Left hindlimb (tissue), 1 donor: ENCODE measurements around the gene COMMD6.

ENCODE experiments used
- DNase-seq: peaks from one replicate; pipeline ENCODE4 v3.0.0-alpha.2; 2018

The COMMD6 gene

DNA sequence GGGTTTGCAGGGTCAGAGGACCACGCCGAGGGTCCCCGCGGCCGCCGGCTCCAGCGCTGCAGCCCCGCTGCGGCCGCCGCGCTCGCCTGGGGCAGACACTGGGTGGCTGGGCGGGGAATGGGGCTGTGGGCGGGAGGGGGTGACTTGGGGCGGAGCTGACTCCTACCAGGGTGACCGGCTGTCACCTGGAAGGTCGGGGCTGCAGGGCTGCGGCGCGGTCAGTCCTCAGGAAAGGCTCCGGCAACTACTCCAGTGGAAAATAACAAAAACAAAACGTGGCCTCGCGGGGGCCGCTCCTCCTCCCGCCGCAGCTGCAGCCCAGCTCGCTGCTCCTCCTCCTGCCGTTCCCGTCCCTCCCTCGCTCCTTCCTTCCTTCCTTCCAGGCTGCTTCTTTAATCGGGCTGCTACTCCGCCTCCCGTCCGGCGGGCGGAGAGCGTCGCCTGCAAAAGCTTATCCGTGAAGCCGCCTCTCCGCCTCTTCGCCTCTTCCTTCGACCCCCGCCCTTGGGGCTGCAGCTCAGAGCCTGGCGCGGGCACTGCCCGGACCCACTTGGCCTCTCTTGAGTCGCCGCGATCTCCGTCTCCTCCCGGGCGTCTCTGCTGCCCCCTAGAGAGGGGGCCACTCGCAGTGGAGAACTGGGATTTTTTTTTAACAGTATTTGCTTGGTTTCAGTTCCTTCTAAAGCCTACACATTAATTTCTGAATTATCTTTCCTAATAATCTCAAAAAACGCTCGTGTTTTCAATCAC is 55.4 kb downstream of the COMMD6 start, which contains the start of gene TBC1D4:
TBC1D4 (minus strand) TSS at position 100 of the 750 bp plus-strand sequence. CDS start 402 bp downstream, outside the sequence.
- peak; percentile 95 for DNase-seq

DNA sequence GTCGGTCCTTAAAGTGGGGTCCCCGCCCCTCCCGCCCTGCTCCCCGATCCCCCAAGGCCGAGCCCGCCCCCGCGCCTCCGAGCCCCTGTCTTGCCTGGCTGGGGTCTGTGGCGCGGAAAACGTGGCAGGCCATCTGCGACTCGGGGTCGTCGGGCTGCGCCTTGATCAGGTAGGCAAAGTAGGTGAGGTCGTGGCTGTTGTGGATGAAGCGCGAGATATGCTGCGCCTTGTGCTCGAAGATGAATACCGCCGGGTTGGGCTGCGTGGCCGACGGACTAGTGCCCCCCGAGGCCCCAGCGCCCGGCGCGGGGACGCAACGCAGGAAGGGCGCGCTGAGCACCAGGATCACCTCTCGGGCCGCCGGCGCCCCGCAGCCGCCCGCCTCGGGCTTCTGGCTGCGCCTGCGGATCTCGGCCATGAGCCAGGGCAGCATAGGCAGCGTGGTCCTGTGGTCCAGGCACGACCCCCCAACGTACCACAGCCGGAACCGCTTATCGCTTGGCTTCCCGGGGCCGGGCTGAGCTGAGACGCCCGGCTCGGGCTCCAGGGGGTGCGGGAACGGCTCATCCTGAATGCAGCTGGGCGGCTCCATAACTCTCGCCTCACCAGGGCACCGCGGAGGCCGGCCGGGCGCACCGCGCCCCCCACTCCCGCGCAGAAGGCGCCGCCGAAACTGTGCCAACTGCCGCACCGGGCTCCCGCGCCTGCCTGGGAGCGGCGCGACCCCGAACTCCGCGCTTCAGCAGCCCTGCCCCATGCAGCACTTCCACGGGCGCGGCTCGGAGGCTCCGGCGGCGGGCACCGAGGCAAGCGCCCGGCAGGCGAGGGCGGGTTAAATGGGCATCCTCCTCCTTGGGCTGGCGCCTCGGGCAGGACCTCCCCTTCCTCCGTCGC is 56.2 kb downstream of the COMMD6 start:
- DNase-seq = peak; percentile 66

- DNase-seq = peak; percentile 74
Measured at GRCh38 chr13:75480671-75481175, 56.9 kb downstream of the COMMD6 start.

- no peak for DNase-seq
Measured at GRCh38 chr13:75479102-75479740, 58.4 kb downstream of the COMMD6 start.

- no peak for DNase-seq
Measured at GRCh38 chr13:75478659-75479058, 59.0 kb downstream of the COMMD6 start.
